HepG2 (cell line): ENCODE results near the gene KCTD18. TPM values are rescaled to one million over a fixed set of nuclear protein-coding genes. Genes with fewer than 3 reads are reported as not detected.

ENCODE experiments used
- ATAC-seq: fragments of 200-7000 bp; cut with Tn5 transposase; 3 replicates; pipeline ENCODE4 v1.9.1; 2020; ENCODE audit warnings: mild to moderate bottlenecking, moderate library complexity
- BruUV-seq: library from RNA; stranded (reverse); fragments of 400-500 nt; replicated peaks from 2 replicates; lab custom pipeline; 2021; lab: Mats Ljungman, UMichigan
- CTCF ChIA-PET: fragments of 300-600 bp; formaldehyde crosslinking; extraction: SDS; loops from one replicate; lab custom pipeline; 2021; ENCODE audit warnings: low total read pairs, inconsistent platforms, low intra/inter-chr PET ratio; lab: Yijun Ruan, JAX
- POLR2A ChIA-PET: fragments of 350-600 bp; sonication (Branson Sonifier 250); formaldehyde crosslinking; loops from one replicate; lab custom pipeline; 2020; ENCODE audit warnings: antibody characterized with exemption, inconsistent platforms; lab: Yijun Ruan, JAX
- DNase-seq: peaks from one replicate; pipeline ENCODE4 v3.0.0-alpha.2; 2015; ENCODE audit warnings: low spot score
- FAIRE-seq: peaks from 3 replicates; lab custom pipeline; 2011; peaks lifted over from hg19 to GRCh38; lab: Jason Lieb, UNC
- H2AFZ ChIP-seq: one replicate; pipeline ENCODE4 v1.6.1; 2011; ENCODE audit warnings: low read length, inconsistent platforms
- H3K27ac ChIP-seq: fragments of 300-600 bp; 3 replicates; pipeline ENCODE4 v1.8.0; 2011; ENCODE audit warnings: mixed run types, mild to moderate bottlenecking, mixed read lengths, low read length, inconsistent platforms; ENCODE audit not compliant: insufficient read depth; ENCODE audit errors: extremely low read length
- H3K27me3 ChIP-seq, 2 experiments: fragments of 200-600 bp in 1 of 2; 2 replicates in 1 of 2; 3 replicates in 1 of 2; pipeline versions ENCODE4 v1.6.0 to v1.8.0; 2011; ENCODE audit warnings: low read length in 2 of 2, mild to moderate bottlenecking in 2 of 2, moderate library complexity in 2 of 2, inconsistent platforms in 1 of 2; ENCODE audit not compliant: insufficient read depth in 2 of 2, control insufficient read depth in 1 of 2
- H3K36me3 ChIP-seq, 2 experiments: fragments of 200-600 bp in 1 of 2; replicated peaks in 1 of 2; 2 replicates in 1 of 2; 3 replicates in 1 of 2; pipeline versions ENCODE4 v1.5.1 to v1.8.0; 2011; ENCODE audit warnings: low read length in 2 of 2, inconsistent platforms in 1 of 2; ENCODE audit not compliant: insufficient read depth in 2 of 2, control insufficient read depth in 1 of 2
- H3K4me1 ChIP-seq: 2 replicates; pipeline ENCODE4 v1.5.1; 2012; ENCODE audit warnings: low read length, inconsistent platforms; ENCODE audit not compliant: insufficient read depth
- H3K4me2 ChIP-seq: 2 replicates; pipeline ENCODE4 v1.6.0; 2011; ENCODE audit warnings: low read depth, low read length, inconsistent platforms
- H3K4me3 ChIP-seq, 3 experiments: fragments of 200-600 bp in 1 of 3; sonication (generic), shearing (Covaris generic) in 1 of 3; replicated peaks in 1 of 3; 2 replicates each; pipeline ENCODE4 v1.5.1; 2011 to 2016; ENCODE audit warnings: low read length in 3 of 3, inconsistent platforms in 2 of 3, low read depth in 2 of 3, mild to moderate bottlenecking in 2 of 3, control low read depth in 1 of 3, mixed read lengths in 1 of 3; ENCODE audit not compliant: insufficient read depth in 1 of 3
- H3K79me2 ChIP-seq: one replicate; pipeline ENCODE4 v1.6.1; 2011; ENCODE audit warnings: low read length, inconsistent platforms; ENCODE audit not compliant: insufficient read depth
- H3K9ac ChIP-seq: 2 replicates; pipeline ENCODE4 v1.6.0; 2011; ENCODE audit warnings: mild to moderate bottlenecking, low read depth, low read length, inconsistent platforms; ENCODE audit not compliant: insufficient read depth
- H3K9me3 ChIP-seq: 2 replicates; pipeline ENCODE4 v1.5.1; 2012; ENCODE audit warnings: mild to moderate bottlenecking, low read length
- H4K20me1 ChIP-seq: 2 replicates; pipeline ENCODE4 v1.6.0; 2011; ENCODE audit warnings: inconsistent platforms, mild to moderate bottlenecking, low read length, moderate library complexity; ENCODE audit not compliant: insufficient read depth
- ATF1 ChIP-seq: IDR thresholded peaks from 2 replicates; pipeline ENCODE4 v1.6.1; 2016; ENCODE audit warnings: mild to moderate bottlenecking, control low read depth
- CCDC6 ChIP-seq: sonication (generic); formaldehyde crosslinking; IDR thresholded peaks from 2 replicates; pipeline ENCODE4 v1.8.1; 2022; ENCODE audit warnings: mild to moderate bottlenecking, missing genetic modification reagents, moderate library complexity
- FOXA1 ChIP-seq, 2 experiments: fragments of 450-650 bp in 1 of 2; sonication (generic) in 1 of 2; formaldehyde crosslinking in 1 of 2; IDR thresholded peaks; 2 replicates each; pipeline versions ENCODE4 v1.4.0 to v1.6.1; 2016 to 2020; ENCODE audit warnings: missing genetic modification reagents in 1 of 2
- NRL ChIP-seq: sonication (generic); formaldehyde crosslinking; IDR thresholded peaks from 2 replicates; pipeline ENCODE4 v1.5.0; 2020; ENCODE audit warnings: missing genetic modification reagents, mild to moderate bottlenecking, moderate library complexity, borderline replicate concordance
- PCBP2 ChIP-seq: fragments of 200-400 bp; formaldehyde crosslinking; optimal IDR thresholded peaks from 2 replicates; pipeline ENCODE3; 2018; ENCODE audit warnings: low read length, low read depth; ENCODE audit not compliant: poor library complexity, severe bottlenecking
- RFXANK ChIP-seq: IDR thresholded peaks from 2 replicates; pipeline ENCODE4 v1.6.1; 2016
- USF2 ChIP-seq, 2 experiments: sonication (generic) in 1 of 2; formaldehyde crosslinking in 1 of 2; IDR thresholded peaks; 2 replicates each; pipeline versions ENCODE4 v1.5.1 to v1.6.1; 2011 to 2020; ENCODE audit warnings: borderline replicate concordance in 1 of 2, low read depth in 1 of 2, low read length in 1 of 2, mild to moderate bottlenecking in 1 of 2, missing genetic modification reagents in 1 of 2, moderate library complexity in 1 of 2
- ZMAT5 ChIP-seq: sonication (generic); formaldehyde crosslinking; IDR thresholded peaks from 2 replicates; pipeline ENCODE4 v1.5.0; 2020; ENCODE audit warnings: mild to moderate bottlenecking, low read depth, missing genetic modification reagents, borderline replicate concordance
- ZNF101 ChIP-seq: sonication (generic); formaldehyde crosslinking; IDR thresholded peaks from 2 replicates; pipeline ENCODE4 v1.4.0; 2020; ENCODE audit warnings: mild to moderate bottlenecking, low read depth, missing genetic modification reagents, borderline replicate concordance
- ZNF34 ChIP-seq: sonication (generic); formaldehyde crosslinking; IDR thresholded peaks from 2 replicates; pipeline ENCODE4 v1.4.0; 2020; ENCODE audit warnings: mild to moderate bottlenecking, missing genetic modification reagents, borderline replicate concordance
- ZNF609 ChIP-seq: sonication (generic); formaldehyde crosslinking; IDR thresholded peaks from 2 replicates; pipeline ENCODE4 v1.4.0; 2020; ENCODE audit warnings: mild to moderate bottlenecking, missing genetic modification reagents, borderline replicate concordance
- ZNF747 ChIP-seq: sonication (generic); formaldehyde crosslinking; IDR thresholded peaks from 2 replicates; pipeline ENCODE4 v1.8.1; 2023; ENCODE audit warnings: missing genetic modification reagents, mild to moderate bottlenecking, borderline replicate concordance
- ZNF761 ChIP-seq: sonication (generic); formaldehyde crosslinking; conservative IDR thresholded peaks from 2 replicates; pipeline ENCODE4 v1.4.0; 2020; ENCODE audit warnings: mild to moderate bottlenecking, missing genetic modification reagents
- ZSCAN5A ChIP-seq: sonication (generic); formaldehyde crosslinking; IDR thresholded peaks from 2 replicates; pipeline ENCODE4 v1.8.0; 2022; ENCODE audit warnings: mild to moderate bottlenecking, missing genetic modification reagents, borderline replicate concordance
- WGBS: methylation state at CpG from one replicate; pipeline ENCODE4 v1.1.6; 2017; ENCODE audit warnings: low lambda C conversion rate; 5-methylcytosine and 5-hydroxymethylcytosine counted together
- in situ Hi-C: cut with HindIII; loops from 2 replicates; pipeline ENCODE4 v1.10.0; 2017; ENCODE audit warnings: low pct_unique_long_range_greater_than_20kb; ENCODE audit not compliant: extremely low pct_ligation_motif_present
- intact Hi-C: fragments of 100-400 bp; cut with micrococcal nuclease; formaldehyde crosslinking; loops from one replicate; pipeline ENCODE4 v1.10.0; 2022; ENCODE audit not compliant: unreplicated experiment
- polyA plus RNA-seq, 8 experiments: library from polyadenylated mRNA; depleted of rRNA in 3 of 8; stranded (reverse) in 7 of 8; unstranded in 1 of 8; fragments of >200 nt; fragmentation: Illumina TruSeq in 4 of 8; extraction: Trizol in 4 of 8; gene quantifications; 2 replicates each; pipeline versions ENCODE4 v1.2.1 to v1.2.3, GENCODE V29; 2011 to 2016; ENCODE audit warnings: low read depth in 4 of 8, missing spikeins in 1 of 8, mixed read lengths in 1 of 8; ENCODE audit not compliant: insufficient read depth in 1 of 8
- total RNA-seq, 5 experiments: library from RNA; depleted of rRNA; stranded (reverse); fragments of >200 nt; fragmentation: Illumina TruSeq; extraction: Trizol; gene quantifications; 2 replicates each; pipeline ENCODE4 v1.2.3, GENCODE V29; 2016; ENCODE audit warnings: low read depth in 1 of 5

KCTD18 gene
- total and polyA plus RNA-seq, 2 of the 13 experiments (the other 11 are each of a cell fraction or from before 2014, with no cell fraction given): 2.2 to 7.1 TPM

- intact Hi-C loops: no loop called here
- ChIA-PET CTCF (no interaction called here), POLR2A (interaction anchor here (1.2 kb wide), 1 partner anchor 13 kb away, joined by 4 read pairs; no protein-coding TSS in a partner anchor)
- Histone ChIP-seq H3K4me3 (no peak overlapping the region), H3K9ac (no peak overlapping the region), H4K20me1 (no peaks in the 10 kb centered on the region), H2AFZ (no peak overlapping the region), H3K4me1 (no peaks in the 10 kb centered on the region), H3K27ac (no peak overlapping the region), H3K36me3 (no peaks in the 10 kb centered on the region; a peak in 1 of 5 replicates), H3K4me2 (no peak overlapping the region), H3K79me2 (no peaks in the 10 kb centered on the region), H3K9me3 (no peaks in the 10 kb centered on the region), H3K27me3 (no peaks in the 10 kb centered on the region)
- WGBS: 89% methylated on average over 1 of the region's 1 CpG
- FAIRE-seq (no peak), ATAC-seq (no peak), DNase-seq (no peak)
- in situ Hi-C loops: no loop called here
- no TSS peak for BruUV-seq
- TF ChIP-seq RFXANK (CRISPR knock-in tag): no peak
- no peak for TF ChIP-seq NRL (CRISPR knock-in tag)
- no peak for TF ChIP-seq CCDC6 (CRISPR knock-in tag)
- no peak for TF ChIP-seq ZNF609 (CRISPR knock-in tag)
- no peak for TF ChIP-seq ZNF34 (CRISPR knock-in tag)
- TF ChIP-seq ATF1 (CRISPR knock-in tag): no peak
- TF ChIP-seq ZMAT5 (CRISPR knock-in tag): no peak
- TF ChIP-seq PCBP2: no peak
- no peak for TF ChIP-seq ZNF101 (CRISPR knock-in tag)
- no peak for TF ChIP-seq ZNF747 (CRISPR knock-in tag)
- no peak for TF ChIP-seq ZSCAN5A (CRISPR knock-in tag)
- no peak for TF ChIP-seq ZNF761 (CRISPR knock-in tag)
- TF ChIP-seq USF2 (IDR thresholded peaks at IDR 0.05; ENCODE audit: low read depth, low read length): no peak
- TF ChIP-seq USF2 (CRISPR knock-in tag; IDR thresholded peaks at IDR 0.05; ENCODE audit: borderline replicate concordance): no peak
- no peak for TF ChIP-seq FOXA1 (IDR thresholded peaks at IDR 0.05)
- TF ChIP-seq FOXA1 (CRISPR knock-in tag; IDR thresholded peaks at IDR 0.05): no peak
Observed at GRCh38 chr2:200496696-200497095, 13.2 kb downstream of the KCTD18 start.
